Measurements from ENCODE around the gene CCDC33. TPM values are rescaled to one million over a fixed set of nuclear protein-coding genes. Genes with fewer than 3 reads are reported as not detected.

The CCDC33 gene
- total and polyA plus RNA-seq, 4 experiments from 2014 or later = not detected

DNA sequence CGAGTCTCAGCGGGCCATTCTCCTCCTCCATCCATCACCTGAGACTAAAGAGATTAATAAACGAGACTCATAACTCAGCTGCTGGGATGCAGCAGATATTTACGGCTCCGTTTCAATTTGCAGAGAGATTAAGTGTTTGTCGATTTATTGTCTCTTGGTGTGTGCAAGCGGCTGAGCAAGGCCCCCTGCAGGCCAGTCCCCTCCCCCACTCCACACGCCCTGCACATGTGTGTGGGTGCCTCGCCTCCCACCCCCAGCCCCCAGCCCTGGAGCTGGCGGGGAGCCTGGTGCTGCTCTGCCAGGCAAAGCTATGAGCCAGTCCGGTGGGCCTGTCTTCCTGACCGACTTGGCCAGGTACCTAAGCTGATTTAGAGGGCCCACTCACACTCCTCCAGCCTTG lies 68.3 kb downstream of the CCDC33 start:
- H3K27me3 Mint-ChIP-seq = peaks cover 38 to 45% of the 10 kb centered on the region in 2 donors
- intact Hi-C loops (cut with micrococcal nuclease) = loop anchor here (5.0 kb wide), 1 partner anchor 177 kb away; no protein-coding TSS in a partner anchor
- POLR2A ChIA-PET (ENCODE audit: partially characterized antibody) = no interaction called here
- no peaks in the 10 kb centered on the region for H3K9me3 Mint-ChIP-seq
- H3K4me3 ChIP-seq (ENCODE audit: low read length in 2 of 2) = no peak overlapping the region
- H3K27ac ChIP-seq (ENCODE audit: low read depth, low read length) = no peak overlapping the region
- H3K27me3 ChIP-seq (ENCODE audit: insufficient read depth, low read length) = no peaks in the 10 kb centered on the region
- CTCF ChIA-PET (ENCODE audit: partially characterized antibody) = interaction anchor here (0.9 kb wide), 1 partner anchor 179 kb away, joined by 3 read pairs; no protein-coding TSS in a partner anchor
- H3K4me1 ChIP-seq (ENCODE audit: insufficient read depth, low read length) = no peaks in the 10 kb centered on the region
- no peaks in the 10 kb centered on the region for H3K36me3 Mint-ChIP-seq
- H3K4me3 Mint-ChIP-seq = no peak overlapping the region
- no peak for DNase-seq
- H3K4me1 Mint-ChIP-seq = no peaks in the 10 kb centered on the region
- H3K36me3 ChIP-seq (ENCODE audit: insufficient read depth, low read length) = no peaks in the 10 kb centered on the region
- no peak overlapping the region for H3K27ac Mint-ChIP-seq
- no peaks in the 10 kb centered on the region for H3K9me3 ChIP-seq (ENCODE audit: control insufficient read depth in 1 of 2, low read length in 2 of 2)

DNA sequence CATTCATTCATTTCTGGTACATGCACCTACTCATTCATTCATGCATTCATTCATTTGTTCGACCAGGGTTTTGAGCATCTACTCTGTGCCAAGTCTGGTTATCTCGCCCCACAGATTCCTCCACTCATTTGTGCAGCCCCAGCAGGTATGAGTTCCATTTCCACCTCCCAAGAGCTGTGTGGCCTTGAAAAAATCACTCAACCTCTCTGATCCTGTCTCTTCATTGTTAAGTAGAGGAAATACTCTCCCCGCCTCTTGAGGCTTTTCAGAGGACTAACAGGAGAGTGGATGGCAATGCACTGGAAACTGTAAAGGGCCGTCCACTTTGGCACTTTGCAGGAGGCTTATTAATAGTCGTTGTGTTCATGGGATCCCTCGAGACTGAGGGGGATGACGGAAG lies 69.6 kb downstream of the CCDC33 start:
- Mint-ChIP-seq H3K4me1 (no peaks in the 10 kb centered on the region), H3K27me3 (peaks cover 33 to 42% of the 10 kb centered on the region in 2 donors), H3K36me3 (no peaks in the 10 kb centered on the region), H3K27ac (no peak overlapping the region), H3K9me3 (no peaks in the 10 kb centered on the region), H3K4me3 (no peak overlapping the region)
- no peaks in the 10 kb centered on the region for H3K36me3 ChIP-seq (ENCODE audit: insufficient read depth, low read length)
- CTCF ChIA-PET (ENCODE audit: partially characterized antibody) = no interaction called here
- POLR2A ChIA-PET (ENCODE audit: partially characterized antibody) = no interaction called here
- intact Hi-C loops (cut with micrococcal nuclease) = no loop called here
- DNase-seq = no peak
- no peaks in the 10 kb centered on the region for H3K9me3 ChIP-seq (ENCODE audit: control insufficient read depth in 1 of 2, low read length in 2 of 2)
- no peaks in the 10 kb centered on the region for H3K27me3 ChIP-seq (ENCODE audit: insufficient read depth, low read length)
- H3K4me3 ChIP-seq (ENCODE audit: low read length in 2 of 2) = no peak overlapping the region
- H3K4me1 ChIP-seq (ENCODE audit: insufficient read depth, low read length) = no peaks in the 10 kb centered on the region
- H3K27ac ChIP-seq (ENCODE audit: low read depth, low read length) = no peak overlapping the region

DNA sequence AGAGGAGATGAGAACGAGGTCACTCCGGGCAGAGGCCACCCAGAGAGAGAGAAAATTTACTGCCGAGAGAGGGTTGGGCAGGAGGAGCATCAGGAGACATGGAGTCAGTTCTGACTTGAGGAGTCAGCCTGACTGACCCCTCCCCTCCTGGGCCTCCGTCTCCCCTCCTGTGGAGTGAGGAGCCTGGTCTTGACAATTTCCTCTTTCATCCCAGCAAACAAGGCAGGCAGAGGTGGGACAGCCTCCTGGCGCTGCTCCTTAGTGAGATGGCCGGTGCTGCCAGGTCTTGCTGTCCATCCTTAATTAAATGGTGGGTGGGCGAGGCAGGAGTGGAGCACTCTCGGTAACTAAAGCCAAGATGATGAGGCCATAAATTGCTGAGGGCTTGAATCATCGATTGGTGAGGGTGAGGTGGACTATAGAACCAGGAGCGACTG lies 70.7 kb downstream of the CCDC33 start:
- H3K27ac ChIP-seq (ENCODE audit: low read depth, low read length) = no peak overlapping the region
- H3K36me3 ChIP-seq (ENCODE audit: insufficient read depth, low read length) = no peaks in the 10 kb centered on the region
- intact Hi-C loops (cut with micrococcal nuclease) = no loop called here
- no peaks in the 10 kb centered on the region for H3K9me3 Mint-ChIP-seq
- no peak overlapping the region for H3K4me3 ChIP-seq (ENCODE audit: low read length in 2 of 2)
- DNase-seq = no peak
- no peaks in the 10 kb centered on the region for H3K9me3 ChIP-seq (ENCODE audit: control insufficient read depth in 1 of 2, low read length in 2 of 2)
- H3K36me3 Mint-ChIP-seq = no peaks in the 10 kb centered on the region
- peaks cover 26 to 35% of the 10 kb centered on the region in 2 donors for H3K27me3 Mint-ChIP-seq
- H3K4me1 Mint-ChIP-seq = no peaks in the 10 kb centered on the region
- no peak overlapping the region for H3K27ac Mint-ChIP-seq
- POLR2A ChIA-PET (ENCODE audit: partially characterized antibody) = no interaction called here
- CTCF ChIA-PET (ENCODE audit: partially characterized antibody) = interaction anchor here (1.1 kb wide), 1 partner anchor 116 kb away, joined by 3 read pairs; no protein-coding TSS in a partner anchor
- no peaks in the 10 kb centered on the region for H3K27me3 ChIP-seq (ENCODE audit: insufficient read depth, low read length)
- no peak overlapping the region for H3K4me3 Mint-ChIP-seq
- no peaks in the 10 kb centered on the region for H3K4me1 ChIP-seq (ENCODE audit: insufficient read depth, low read length)

DNA sequence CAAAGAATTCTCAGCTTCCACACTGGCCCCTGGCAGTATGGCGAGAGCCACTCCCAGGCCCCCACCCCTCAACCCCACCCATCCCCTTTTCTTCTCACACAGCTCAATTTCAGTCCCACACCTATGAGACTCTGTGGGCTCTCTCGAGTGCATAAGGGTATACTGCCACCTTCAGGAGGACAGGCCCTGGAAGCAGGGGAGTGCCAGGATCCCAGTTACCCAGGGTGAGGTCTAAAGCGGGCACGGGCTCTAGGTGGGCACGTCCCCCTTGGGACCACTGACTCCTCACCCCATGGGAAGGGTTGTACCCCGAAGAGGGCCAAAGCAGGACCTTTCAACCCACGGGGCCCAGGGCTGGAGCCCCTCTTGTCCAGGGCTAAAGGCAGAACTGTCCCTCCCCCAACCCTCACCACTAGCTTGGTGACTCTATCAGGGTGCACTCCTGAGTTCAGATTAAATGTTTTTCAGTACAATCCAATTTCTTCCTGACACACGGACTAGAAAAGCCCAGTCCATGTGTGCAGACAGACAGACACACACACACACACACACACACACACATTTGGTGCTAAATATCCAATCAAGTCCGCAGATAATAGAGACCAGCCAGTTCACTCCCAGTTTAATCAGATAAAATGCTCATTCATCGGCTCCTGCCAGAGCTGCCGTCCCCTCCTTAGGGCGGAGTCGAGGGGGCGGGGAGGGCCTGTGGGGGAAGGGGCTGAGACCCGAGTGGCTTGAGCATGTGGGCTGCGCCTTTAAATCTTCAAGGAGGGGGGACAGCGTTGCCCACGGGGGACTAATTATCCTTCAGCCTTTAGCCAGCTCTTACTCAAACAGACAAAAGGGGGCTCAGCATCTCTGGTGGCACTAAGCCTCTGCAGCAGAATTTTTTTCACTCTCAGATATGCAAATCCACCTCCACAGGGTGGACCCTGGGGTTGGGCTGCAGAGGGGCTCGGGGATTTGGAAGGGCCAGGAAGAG lies 72.0 kb downstream of the CCDC33 start:
- intact Hi-C loops (cut with micrococcal nuclease) = no loop called here
- Mint-ChIP-seq H3K4me1 (no peaks in the 10 kb centered on the region), H3K9me3 (no peaks in the 10 kb centered on the region), H3K27me3 (peaks cover 17 to 27% of the 10 kb centered on the region in 2 donors), H3K4me3 (no peak overlapping the region), H3K27ac (no peak overlapping the region), H3K36me3 (no peaks in the 10 kb centered on the region)
- H3K36me3 ChIP-seq (ENCODE audit: insufficient read depth, low read length) = no peaks in the 10 kb centered on the region
- POLR2A ChIA-PET (ENCODE audit: partially characterized antibody) = no interaction called here
- H3K27ac ChIP-seq (ENCODE audit: low read depth, low read length) = no peak overlapping the region
- no peak overlapping the region for H3K4me3 ChIP-seq (ENCODE audit: low read length in 2 of 2)
- H3K9me3 ChIP-seq (ENCODE audit: control insufficient read depth in 1 of 2, low read length in 2 of 2) = no peaks in the 10 kb centered on the region
- peak in 2 of 5 donors; percentile 6 to 12 for DNase-seq
- CTCF ChIA-PET (ENCODE audit: partially characterized antibody) = interaction anchor here (0.6 to 1.3 kb wide), 4 partner anchors 75 to 335 kb away, joined by 3 read pairs; no protein-coding TSS in a partner anchor
- H3K4me1 ChIP-seq (ENCODE audit: insufficient read depth, low read length) = no peaks in the 10 kb centered on the region
- no peaks in the 10 kb centered on the region for H3K27me3 ChIP-seq (ENCODE audit: insufficient read depth, low read length)

DNA sequence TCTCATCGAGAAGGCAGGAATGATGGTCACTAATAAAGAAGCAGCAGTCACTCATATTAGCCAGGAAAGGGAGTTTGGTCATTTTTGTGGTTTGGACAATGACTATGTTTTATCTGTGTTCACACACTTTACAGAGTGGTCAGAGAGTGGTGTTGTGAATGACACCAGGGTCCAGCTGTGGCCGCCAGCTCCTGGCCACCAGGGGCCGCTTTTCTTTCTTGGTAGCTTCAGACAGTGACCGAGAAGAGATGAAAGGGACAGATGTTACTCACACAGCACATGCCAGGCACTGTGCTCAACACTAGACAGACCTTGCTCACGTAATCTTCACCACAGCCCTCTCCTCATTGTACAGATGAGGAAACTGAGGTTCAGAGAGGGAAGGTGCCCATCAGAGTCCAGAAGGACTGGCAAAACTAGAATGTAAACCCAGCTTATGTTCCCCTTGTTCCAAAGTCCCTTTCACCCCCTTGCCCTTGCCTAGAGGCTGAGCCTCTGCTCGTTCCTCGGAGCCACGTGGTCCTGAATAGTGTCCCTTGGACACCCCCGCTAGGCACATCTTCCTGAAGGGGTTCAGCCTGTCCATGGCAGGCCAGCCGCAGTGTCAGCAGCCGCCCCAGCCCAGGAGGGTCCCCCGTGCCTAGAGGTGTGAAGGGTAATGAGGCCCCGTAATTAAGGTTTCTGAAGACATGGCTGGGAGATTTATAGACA lies 75.8 kb downstream of the CCDC33 start:
- H3K4me3 ChIP-seq (ENCODE audit: low read length in 2 of 2) = no peak overlapping the region
- POLR2A ChIA-PET (ENCODE audit: partially characterized antibody) = no interaction called here
- no peak overlapping the region for H3K4me3 Mint-ChIP-seq
- H3K27ac Mint-ChIP-seq = no peak overlapping the region
- peaks cover 4 to 22% (median 10%) of the 10 kb centered on the region in 4 donors for H3K4me1 Mint-ChIP-seq
- no peaks in the 10 kb centered on the region for H3K36me3 ChIP-seq (ENCODE audit: insufficient read depth, low read length)
- peaks cover 12% of the 10 kb centered on the region for H3K4me1 ChIP-seq (ENCODE audit: insufficient read depth, low read length)
- CTCF ChIA-PET (ENCODE audit: partially characterized antibody) = interaction anchor here (1.3 kb wide), 1 partner anchor 11 kb away, joined by 5 read pairs; no protein-coding TSS in a partner anchor
- H3K27me3 Mint-ChIP-seq = peaks cover 3 to 8% of the 10 kb centered on the region in 2 donors
- H3K9me3 ChIP-seq (ENCODE audit: control insufficient read depth in 1 of 2, low read length in 2 of 2) = no peaks in the 10 kb centered on the region
- H3K27me3 ChIP-seq (ENCODE audit: insufficient read depth, low read length) = no peaks in the 10 kb centered on the region
- H3K9me3 Mint-ChIP-seq = no peaks in the 10 kb centered on the region
- no peak for DNase-seq
- H3K36me3 Mint-ChIP-seq = no peaks in the 10 kb centered on the region
- intact Hi-C loops (cut with micrococcal nuclease) = no loop called here
- no peak overlapping the region for H3K27ac ChIP-seq (ENCODE audit: low read depth, low read length)

DNA sequence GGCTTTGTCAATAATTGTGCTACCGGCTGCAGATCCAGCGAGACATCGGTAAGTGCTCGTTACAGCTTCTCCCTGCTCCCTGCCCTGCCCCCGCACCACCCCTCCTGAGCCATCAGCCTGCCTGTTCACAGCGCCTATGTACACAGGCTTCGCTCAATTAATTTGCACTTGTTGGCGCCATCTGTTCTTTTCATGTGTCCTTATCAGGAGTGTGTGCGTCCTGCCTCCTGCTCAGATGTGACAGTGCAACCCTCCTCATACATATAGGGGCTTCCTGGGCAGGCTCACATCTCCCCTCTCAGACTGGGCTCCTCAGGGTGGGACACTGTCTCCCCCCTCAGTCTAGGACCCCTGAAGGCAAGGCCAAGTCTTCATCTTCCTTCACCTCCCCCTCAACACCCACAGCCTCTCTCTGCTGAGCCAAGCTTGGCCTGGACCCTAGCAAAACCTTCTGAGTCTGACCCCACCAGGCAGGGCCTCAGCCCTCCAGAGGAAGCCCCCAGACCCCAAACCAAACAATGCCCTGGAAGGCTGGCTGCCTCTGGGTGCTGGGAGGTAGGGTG lies 76.4 kb downstream of the CCDC33 start:
- Mint-ChIP-seq H3K4me1 (peaks cover 4 to 22% (median 10%) of the 10 kb centered on the region in 4 donors), H3K27me3 (peaks cover 2 to 8% of the 10 kb centered on the region in 2 donors), H3K27ac (peak overlapping the region in 1 of 7 donors; percentile 21), H3K9me3 (no peaks in the 10 kb centered on the region), H3K36me3 (no peaks in the 10 kb centered on the region), H3K4me3 (no peak overlapping the region)
- H3K9me3 ChIP-seq (ENCODE audit: control insufficient read depth in 1 of 2, low read length in 2 of 2) = no peaks in the 10 kb centered on the region
- H3K27ac ChIP-seq (ENCODE audit: low read depth, low read length) = no peak overlapping the region
- intact Hi-C loops (cut with micrococcal nuclease) = no loop called here
- H3K27me3 ChIP-seq (ENCODE audit: insufficient read depth, low read length) = no peaks in the 10 kb centered on the region
- peaks cover 12% of the 10 kb centered on the region for H3K4me1 ChIP-seq (ENCODE audit: insufficient read depth, low read length)
- no peaks in the 10 kb centered on the region for H3K36me3 ChIP-seq (ENCODE audit: insufficient read depth, low read length)
- H3K4me3 ChIP-seq (ENCODE audit: low read length in 2 of 2) = no peak overlapping the region
- POLR2A ChIA-PET (ENCODE audit: partially characterized antibody) = no interaction called here
- no peak for DNase-seq
- CTCF ChIA-PET (ENCODE audit: partially characterized antibody) = interaction anchor here (1.3 kb wide), 1 partner anchor 187 kb away, joined by 3 read pairs; no protein-coding TSS in a partner anchor

DNA sequence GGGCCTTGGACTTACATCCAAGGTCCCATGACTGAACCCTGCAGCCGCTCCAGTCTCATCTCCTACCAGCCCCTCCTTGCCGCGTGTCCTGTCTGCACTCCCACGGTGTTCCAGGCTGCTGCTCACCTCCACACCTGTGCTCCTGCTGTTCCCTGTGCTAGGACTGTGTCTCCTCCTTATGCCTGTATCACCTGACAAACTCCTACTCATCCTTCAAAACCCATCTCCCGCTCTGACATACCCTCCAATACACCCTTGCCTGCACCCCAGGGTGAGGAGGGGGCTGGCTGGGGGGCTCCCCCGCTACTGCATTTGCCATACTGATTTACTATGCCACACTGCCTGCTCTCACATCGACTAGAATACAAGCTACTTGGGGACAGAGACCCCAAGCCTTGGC lies 77.8 kb downstream of the CCDC33 start:
- Histone ChIP-seq H3K27ac (ENCODE audit: low read depth, low read length) (no peak overlapping the region), H3K9me3 (ENCODE audit: control insufficient read depth in 1 of 2, low read length in 2 of 2) (no peaks in the 10 kb centered on the region), H3K36me3 (ENCODE audit: insufficient read depth, low read length) (no peaks in the 10 kb centered on the region), H3K4me1 (ENCODE audit: insufficient read depth, low read length) (peaks cover 12% of the 10 kb centered on the region), H3K27me3 (ENCODE audit: insufficient read depth, low read length) (no peaks in the 10 kb centered on the region), H3K4me3 (ENCODE audit: low read length in 2 of 2) (no peak overlapping the region)
- no peak for DNase-seq
- intact Hi-C loops (cut with micrococcal nuclease) = no loop called here
- peaks cover 4 to 22% (median 10%) of the 10 kb centered on the region in 4 donors for H3K4me1 Mint-ChIP-seq
- no peaks in the 10 kb centered on the region for H3K9me3 Mint-ChIP-seq
- no peak overlapping the region for H3K4me3 Mint-ChIP-seq
- H3K36me3 Mint-ChIP-seq = no peaks in the 10 kb centered on the region
- no peak overlapping the region for H3K27ac Mint-ChIP-seq
- CTCF ChIA-PET (ENCODE audit: partially characterized antibody) = interaction anchor here (1.3 kb wide), 1 partner anchor 189 kb away, joined by 3 read pairs; no protein-coding TSS in a partner anchor
- H3K27me3 Mint-ChIP-seq = peaks cover 2 to 5% of the 10 kb centered on the region in 2 donors
- POLR2A ChIA-PET (ENCODE audit: partially characterized antibody) = no interaction called here
